Sigmoid colon (tissue), 7 donors: ENCODE results near the gene LENEP. TPM values are rescaled to one million over a fixed set of nuclear protein-coding genes. Genes with fewer than 3 reads are reported as not detected.
A peak's percentile ranks its signal among the peaks of the same experiment; 100 is the strongest.
"Not testable (repeated sequence)": the region's sequence is repeated elsewhere in the genome, so short reads cannot be mapped to it uniquely, and the experiment has no call there.

Experiments used
- DNase-seq: peaks from one replicate; pipeline ENCODE4 v3.0.0-alpha.2; 2019
- H3K27ac ChIP-seq, 4 donors: fragments of 200-600 bp; sonication (generic); one replicate each; pipeline ENCODE4 v1.5.1; 2016 to 2019; ENCODE audit warnings: mild to moderate bottlenecking in 1 of 4
- H3K27me3 ChIP-seq, 3 donors: fragments of 200-600 bp; sonication (generic); one replicate each; pipeline ENCODE4 v1.5.1; 2019; ENCODE audit warnings: mild to moderate bottlenecking in 1 of 3
- H3K36me3 ChIP-seq, 4 donors: fragments of 200-600 bp; sonication (generic); one replicate each; pipeline ENCODE4 v1.5.1; 2016 to 2019
- H3K4me1 ChIP-seq, 4 donors: fragments of 200-600 bp; sonication (generic); one replicate each; pipeline ENCODE4 v1.5.1; 2017 to 2019
- H3K4me3 ChIP-seq, 4 donors: fragments of 200-600 bp; sonication (generic); one replicate each; pipeline ENCODE4 v1.5.1; 2017 to 2019; ENCODE audit warnings: mild to moderate bottlenecking in 2 of 4, moderate library complexity in 1 of 4
- H3K9me3 ChIP-seq, 4 donors: fragments of 200-600 bp in 3 of 4; sonication (generic) in 3 of 4; one replicate each; pipeline versions ENCODE4 v1.5.1 to v1.6.1; 2013 to 2019
- CTCF ChIP-seq, 4 experiments: fragments of 450-650 bp in 3 of 4; fragments of 200-600 bp in 1 of 4; IDR thresholded peaks; one replicate each; pipeline ENCODE4 v1.5.1; 2016 to 2019; ENCODE audit warnings: antibody characterized with exemption in 4 of 4, mild to moderate bottlenecking in 3 of 4, moderate library complexity in 2 of 4
- EP300 ChIP-seq, 4 donors: sonication (generic); formaldehyde crosslinking; IDR thresholded peaks; one replicate each; pipeline ENCODE4 v1.6.1; 2017; ENCODE audit warnings: antibody characterized with exemption in 4 of 4
- POLR2A ChIP-seq, 2 donors: fragments of 450-650 bp; IDR thresholded peaks; one replicate each; pipeline ENCODE4 v1.6.1; 2016; ENCODE audit warnings: antibody characterized with exemption in 2 of 2, mild to moderate bottlenecking in 2 of 2, moderate library complexity in 2 of 2
- POLR2AphosphoS5 ChIP-seq, 4 donors: sonication (generic); formaldehyde crosslinking; IDR thresholded peaks; one replicate each; pipeline ENCODE4 v1.6.1; 2017; ENCODE audit warnings: antibody characterized with exemption in 4 of 4
- WGBS, 2 donors: extraction: QIAGEN DNeasy Blood & Tissue Kit; methylation state at CpG; one replicate each; pipeline ENCODE4 v1.1.7; 2013; 5-methylcytosine and 5-hydroxymethylcytosine counted together
- intact Hi-C: fragments of 100-400 bp; cut with DNase I; formaldehyde crosslinking; loops from one replicate; pipeline ENCODE4 v1.15.1; 2023
- polyA plus RNA-seq, 3 donors: library from polyadenylated mRNA; stranded (reverse); fragments of 200-250 nt; gene quantifications; one replicate each; pipeline ENCODE4 v1.2.3, GENCODE V29; 2013
- total RNA-seq, 4 donors: library from RNA; depleted of rRNA; stranded (reverse); fragments of >200 nt; gene quantifications; one replicate each; pipeline ENCODE4 v1.1.0, GENCODE V29; 2016
- donor health status: healthy with polysubstance abuse.
- donor health status: Bipolar disorder and iron deficiency.
- donor health status: healthy.

The LENEP gene
- total and polyA plus RNA-seq, 7 donors: 0.39 TPM; not detected in 6

GRCh38 chr1:154992721-154993571, 440 bp upstream of the LENEP start:
- H3K27me3 ChIP-seq: no peaks in the 10 kb centered on the region
- H3K27ac ChIP-seq: no peak overlapping the region
- no peak for TF ChIP-seq POLR2AphosphoS5 (IDR thresholded peaks at IDR 0.05)
- TF ChIP-seq POLR2A (IDR thresholded peaks at IDR 0.05): no peak
- TF ChIP-seq CTCF (IDR thresholded peaks at IDR 0.05): no peak
- no peak for TF ChIP-seq EP300 (IDR thresholded peaks at IDR 0.05)
- intact Hi-C loops: no loop called here
- no peaks in the 10 kb centered on the region for H3K9me3 ChIP-seq
- no peak overlapping the region for H3K4me3 ChIP-seq
- 81 to 86% methylated on average over 14 of the region's 14 CpGs for WGBS, 2 donors
- H3K4me1 ChIP-seq: peaks cover 0 to 6% (median 3%) of the 10 kb centered on the region in 4 donors
- peaks cover 4 to 44% (median 15%) of the 10 kb centered on the region in 4 donors for H3K36me3 ChIP-seq
- DNase-seq: no peak

GRCh38 chr1:154994269-154994587, 842 bp downstream of the LENEP start:
- H3K9me3 ChIP-seq: no peaks in the 10 kb centered on the region
- no peaks in the 10 kb centered on the region for H3K27me3 ChIP-seq
- H3K4me1 ChIP-seq: peaks cover 0 to 14% (median 11%) of the 10 kb centered on the region in 4 donors
- no peak for TF ChIP-seq POLR2A (IDR thresholded peaks at IDR 0.05)
- TF ChIP-seq POLR2AphosphoS5 (IDR thresholded peaks at IDR 0.05): no peak
- TF ChIP-seq CTCF (IDR thresholded peaks at IDR 0.05): no peak
- no peak for DNase-seq
- peaks cover 0 to 31% (median 5%) of the 10 kb centered on the region in 4 donors for H3K36me3 ChIP-seq
- 64 to 79% methylated on average over 1 of the region's 1 CpG for WGBS, 2 donors
- H3K4me3 ChIP-seq: no peak overlapping the region
- no peak overlapping the region for H3K27ac ChIP-seq
- intact Hi-C loops: no loop called here

GRCh38 chr1:154994591-154994990, 1.2 kb downstream of the LENEP start:
- intact Hi-C loops: no loop called here

GRCh38 chr1:154995301-154995983, 2.1 kb downstream of the LENEP start:
- H3K4me1 ChIP-seq: peaks cover 0 to 26% (median 22%) of the 10 kb centered on the region in 4 donors
- not testable (repeated sequence) for H3K4me3 ChIP-seq, H3K9me3 ChIP-seq, H3K27me3 ChIP-seq, H3K27ac ChIP-seq
- intact Hi-C loops: loop anchor here (5.0 kb wide), 1 partner anchor 33 kb away; the partner anchor contains the start of gene PYGO2
- DNase-seq: peak; percentile 77
- WGBS, 2 donors: 54 to 70% methylated on average over 13 of the region's 13 CpGs
- peak in 1 of 4 experiments; percentile 26 for TF ChIP-seq CTCF (IDR thresholded peaks at IDR 0.05)
- H3K36me3 ChIP-seq: peaks cover 0 to 19% (median 2%) of the 10 kb centered on the region in 4 donors

More at GRCh38 chr1:154994591-154994990, 1.2 kb downstream of the LENEP start:
- Histone ChIP-seq H3K4me3 (no peak overlapping the region), H3K36me3 (peaks cover 0 to 28% (median 5%) of the 10 kb centered on the region in 4 donors), H3K4me1 (peaks cover 0 to 17% (median 14%) of the 10 kb centered on the region in 4 donors), H3K27me3 (no peaks in the 10 kb centered on the region), H3K9me3 (no peaks in the 10 kb centered on the region), H3K27ac (no peak overlapping the region)
- 48 to 56% methylated on average over 3 of the region's 3 CpGs for WGBS, 2 donors
- DNase-seq: no peak
- TF ChIP-seq EP300 (IDR thresholded peaks at IDR 0.05) (no peak), POLR2AphosphoS5 (IDR thresholded peaks at IDR 0.05) (no peak), POLR2A (IDR thresholded peaks at IDR 0.05) (no peak), CTCF (IDR thresholded peaks at IDR 0.05) (no peak)
